Esophagus squamous epithelium (tissue), 5 donors: ENCODE results near the gene BNIP2. TPM values are rescaled to one million over a fixed set of nuclear protein-coding genes. Genes with fewer than 3 reads are reported as not detected.
A peak's percentile ranks its signal among the peaks of the same experiment; 100 is the strongest.

ENCODE experiments used
- DNase-seq: peaks from one replicate; lab custom pipeline; 2025; lab: John Stamatoyannopoulos, UW
- H3K27ac ChIP-seq, 4 donors: fragments of 200-600 bp; sonication (generic); one replicate each; pipeline ENCODE4 v1.5.1; 2016 to 2019; ENCODE audit warnings: mild to moderate bottlenecking in 1 of 4
- H3K27me3 ChIP-seq, 4 donors: fragments of 200-600 bp; sonication (generic); 1 replicate in 3 of 4; 2 replicates in 1 of 4; pipeline versions ENCODE4 v1.5.1 to v1.6.0; 2017 to 2021; ENCODE audit warnings: antibody characterized with exemption in 1 of 4
- H3K36me3 ChIP-seq, 3 donors: fragments of 200-600 bp; sonication (generic); one replicate each; pipeline ENCODE4 v1.5.1; 2016 to 2019
- H3K4me1 ChIP-seq, 3 donors: fragments of 200-600 bp; sonication (generic); one replicate each; pipeline ENCODE4 v1.5.1; 2017 to 2019
- H3K4me3 ChIP-seq, 4 donors: fragments of 200-600 bp; sonication (generic); 1 replicate in 3 of 4; 2 replicates in 1 of 4; pipeline ENCODE4 v1.5.1; 2016 to 2019; ENCODE audit warnings: mild to moderate bottlenecking in 2 of 4, moderate library complexity in 1 of 4
- H3K9me3 ChIP-seq, 3 donors: fragments of 200-600 bp; sonication (generic); one replicate each; pipeline ENCODE4 v1.5.1; 2016 to 2019
- CTCF ChIP-seq, 6 experiments: fragments of 450-650 bp in 4 of 6; fragments of 200-600 bp in 2 of 6; sonication (generic) in 2 of 6; IDR thresholded peaks; one replicate each; pipeline ENCODE4 v1.5.1; 2016 to 2019; ENCODE audit warnings: antibody characterized with exemption in 6 of 6, mild to moderate bottlenecking in 4 of 6, moderate library complexity in 4 of 6
- POLR2A ChIP-seq, 4 donors: fragments of 450-650 bp; IDR thresholded peaks; one replicate each; pipeline ENCODE4 v1.6.1; 2017; ENCODE audit warnings: antibody characterized with exemption in 4 of 4, mild to moderate bottlenecking in 4 of 4, moderate library complexity in 3 of 4
- whole genome bisulfite sequencing, 2 donors: methylation state at CpG; one replicate each; pipeline ENCODE4 v1.1.5; 2018; 5-methylcytosine and 5-hydroxymethylcytosine counted together
- intact Hi-C: fragments of 100-400 bp; cut with DNase I; formaldehyde crosslinking; loops from one replicate; pipeline ENCODE4 v1.15.0; 2022
- total RNA-seq, 4 donors: library from RNA; depleted of rRNA; stranded (reverse); fragments of >200 nt; gene quantifications; one replicate each; pipeline ENCODE4 v1.1.0, GENCODE V29; 2016
- donor health status: DM: yes; HTN: yes; CAD: no.

The BNIP2 gene
- 100 to 1,000 TPM in 1 of 4 donors, 10 to 100 TPM in 3; 57.5 to 115 (median 74.6) TPM for total RNA-seq

GRCh38 chr15:59688782-59689625, at the start of gene BNIP2:
Gene BNIP2 (minus strand): TSS chr15:59689320. CDS start chr15:59682457, 6,863 bp downstream.
- Histone ChIP-seq H3K9me3 (no peaks in the 10 kb centered on the region), H3K4me3 (peak within 1 kb of the TSS; percentile 85 to 100 (median 96)), H3K27ac (peak within 1 kb of the TSS; percentile 99 to 100 (median 100)), H3K4me1 (peaks cover 12 to 56% (median 36%) of the 10 kb centered on the region in 3 donors), H3K36me3 (peaks cover 0 to 12% (median 0%) of the 10 kb centered on the region in 3 donors), H3K27me3 (no peaks in the 10 kb centered on the region)
- TF ChIP-seq CTCF (IDR thresholded peaks at IDR 0.05) (peak in 2 of 6 experiments; percentile 2 to 14), POLR2A (IDR thresholded peaks at IDR 0.05) (peak in 3 of 4 donors; percentile 56 to 96 (median 95))
- intact Hi-C loops = no loop called here
- peak; percentile 97 for DNase-seq
- WGBS, 2 donors = 0% methylated on average over 37 to 48 of the region's 78 CpGs

- TF ChIP-seq CTCF (IDR thresholded peaks at IDR 0.05) (no peak), POLR2A (IDR thresholded peaks at IDR 0.05) (no peak)
- Histone ChIP-seq H3K27ac (no peak overlapping the region), H3K9me3 (no peaks in the 10 kb centered on the region), H3K4me1 (no peaks in the 10 kb centered on the region), H3K4me3 (no peak overlapping the region), H3K27me3 (peaks cover 0 to 31% (median 0%) of the 10 kb centered on the region in 4 donors), H3K36me3 (no peaks in the 10 kb centered on the region)
- 42 to 48% methylated on average over 6 to 7 of the region's 7 CpGs for WGBS, 2 donors
- no peak for DNase-seq
- intact Hi-C loops = no loop called here
Observed at GRCh38 chr15:59738676-59739075, 49.6 kb upstream of the BNIP2 start.

DNA sequence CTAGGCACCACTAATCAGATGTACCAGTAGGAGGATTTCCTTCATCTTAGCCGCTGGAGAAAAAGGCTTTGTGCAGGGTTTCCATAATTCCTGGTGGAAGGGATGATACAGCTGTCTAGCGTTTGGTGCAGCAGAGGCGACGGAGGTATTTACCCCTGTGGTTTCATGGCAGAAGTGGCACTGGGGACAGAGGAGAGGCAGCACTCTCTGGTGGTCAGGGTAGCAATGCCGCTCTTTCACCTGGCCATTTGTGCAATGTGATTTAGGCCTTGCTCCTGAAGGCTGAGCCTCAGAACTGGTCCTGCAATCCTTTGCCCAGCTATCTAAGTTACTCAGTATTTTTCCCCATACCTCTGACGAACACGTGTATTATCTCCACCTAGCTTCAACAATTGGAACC, 47.1 kb upstream of the BNIP2 start:
- DNase-seq = no peak
- TF ChIP-seq CTCF (IDR thresholded peaks at IDR 0.05) (no peak), POLR2A (IDR thresholded peaks at IDR 0.05) (no peak)
- intact Hi-C loops = no loop called here
- WGBS, 2 donors = 81 to 84% methylated on average over 7 of the region's 7 CpGs
- Histone ChIP-seq H3K4me1 (no peaks in the 10 kb centered on the region), H3K9me3 (no peaks in the 10 kb centered on the region), H3K27ac (no peak overlapping the region), H3K27me3 (peaks cover 0 to 16% (median 0%) of the 10 kb centered on the region in 4 donors), H3K36me3 (no peaks in the 10 kb centered on the region), H3K4me3 (no peak overlapping the region)

DNA sequence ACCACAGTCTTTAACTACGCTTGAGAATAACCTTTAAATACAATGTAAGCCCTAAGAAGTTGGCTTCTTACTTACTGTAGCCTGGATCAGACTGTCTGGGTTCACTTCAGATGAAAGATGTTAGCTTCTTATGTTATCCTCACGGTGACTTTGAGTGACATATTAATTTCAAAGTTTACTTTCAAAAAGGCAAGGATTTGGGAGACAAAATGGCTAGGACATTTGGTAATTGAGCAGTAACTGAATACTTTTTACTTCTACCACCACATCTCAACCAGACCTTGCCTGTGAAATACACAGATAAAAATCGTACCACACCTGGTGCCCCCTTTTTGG, 36.0 kb upstream of the BNIP2 start:
- peaks cover 0 to 21% (median 0%) of the 10 kb centered on the region in 4 donors for H3K27me3 ChIP-seq
- no peaks in the 10 kb centered on the region for H3K4me1 ChIP-seq
- WGBS, 2 donors = 23 to 31% methylated on average over 3 of the region's 3 CpGs
- intact Hi-C loops = loop anchor here (10.0 kb wide), 2 partner anchors 450 to 600 kb away; no protein-coding TSS in a partner anchor
- H3K9me3 ChIP-seq = no peaks in the 10 kb centered on the region
- TF ChIP-seq POLR2A (IDR thresholded peaks at IDR 0.05) = no peak
- no peak for TF ChIP-seq CTCF (IDR thresholded peaks at IDR 0.05)
- H3K4me3 ChIP-seq = no peak overlapping the region
- DNase-seq = no peak
- H3K27ac ChIP-seq = no peak overlapping the region
- H3K36me3 ChIP-seq = no peaks in the 10 kb centered on the region

DNA sequence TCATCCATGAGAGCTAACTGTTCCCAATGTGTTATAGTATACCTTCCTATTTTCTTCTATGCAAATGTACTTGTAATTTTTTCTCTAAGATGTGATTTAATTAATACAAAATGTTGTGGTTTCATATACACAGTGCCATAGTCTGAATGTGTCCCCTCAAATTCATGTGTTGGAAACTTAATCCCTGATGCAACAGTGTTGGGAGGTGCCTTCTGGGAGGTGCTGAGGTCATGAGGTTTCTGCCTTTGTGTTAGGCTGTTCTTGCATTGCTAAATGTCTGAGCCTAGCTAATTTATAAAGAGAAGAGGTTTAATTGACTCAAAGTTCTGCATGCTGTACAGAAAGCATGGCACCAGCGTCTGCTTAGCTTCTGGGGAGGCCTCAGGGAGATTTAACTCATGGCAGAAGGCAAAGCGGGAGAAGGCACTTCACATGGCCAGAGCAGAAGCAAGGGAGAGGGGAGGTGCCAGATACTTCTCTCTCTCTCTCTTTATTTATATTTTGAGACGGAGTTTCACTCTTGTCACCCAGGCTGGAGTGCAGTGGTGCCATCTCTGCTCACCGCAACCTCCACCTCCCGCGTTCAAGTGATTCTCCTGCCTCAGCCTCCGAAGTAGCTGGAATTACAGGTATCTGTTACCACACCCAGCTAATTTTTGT, 34.7 kb upstream of the BNIP2 start:
- intact Hi-C loops = loop anchor here (10.0 kb wide), 2 partner anchors 451 to 601 kb away; no protein-coding TSS in a partner anchor
- Histone ChIP-seq H3K9me3 (no peaks in the 10 kb centered on the region), H3K4me3 (no peak overlapping the region), H3K27me3 (peaks cover 0 to 9% (median 0%) of the 10 kb centered on the region in 4 donors), H3K36me3 (no peaks in the 10 kb centered on the region), H3K27ac (no peak overlapping the region), H3K4me1 (no peaks in the 10 kb centered on the region)
- TF ChIP-seq CTCF (IDR thresholded peaks at IDR 0.05) (no peak), POLR2A (IDR thresholded peaks at IDR 0.05) (no peak)
- no peak for DNase-seq
- WGBS, 2 donors = 67 to 79% methylated on average over 7 of the region's 7 CpGs
